ENCODE measurements around the gene LBR.

- TF ChIP-seq CTCF (IDR thresholded peaks at IDR 0.05), result no peak
- TF ChIP-seq POLR2A (IDR thresholded peaks at IDR 0.05), result no peak
These were observed 43.8 kb upstream of the LBR start for GRCh38 chr1:225471453-225472301.
